ENCODE results near the gene PAWR.

DNA sequence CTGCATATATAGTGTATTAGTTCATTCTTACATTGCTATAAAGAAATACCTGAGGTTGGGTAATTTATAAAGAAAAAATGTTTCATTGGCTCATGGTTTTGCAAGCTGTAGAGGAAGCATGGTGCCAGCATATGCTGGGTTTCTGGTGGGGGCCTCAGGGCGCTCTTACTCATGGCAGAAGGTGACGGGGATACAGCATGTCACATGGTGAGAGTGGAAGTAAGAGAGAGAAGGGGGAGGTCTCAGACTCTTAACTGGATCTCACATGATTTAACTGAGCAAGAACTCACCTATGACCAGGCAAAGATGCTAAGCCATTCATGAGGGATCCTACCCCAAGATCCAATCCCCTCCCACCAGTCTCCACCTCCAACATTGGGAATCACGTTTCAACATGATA is 15.9 kb upstream of the PAWR start:
- TF ChIP-seq POLR2AphosphoS5 (IDR thresholded peaks at IDR 0.05; ENCODE audit: borderline replicate concordance, low read depth, low read length), result no peak
- no peak for TF ChIP-seq EZH2 (IDR thresholded peaks at IDR 0.05)
- TF ChIP-seq FOXP2 (optimal IDR thresholded peaks at IDR 0.05; ENCODE audit: control extremely low read depth, extremely low read length, insufficient read depth), result no peak
